Prostate gland (tissue), 2 donors: ENCODE results near the gene TRIM72. TPM values are rescaled to one million over a fixed set of nuclear protein-coding genes. Genes with fewer than 3 reads are reported as not detected.
A peak's percentile ranks its signal among the peaks of the same experiment; 100 is the strongest.
"Not testable (repeated sequence)": the region's sequence is repeated elsewhere in the genome, so short reads cannot be mapped to it uniquely, and the experiment has no call there.

ENCODE experiments used
- DNase-seq: peaks from one replicate; pipeline ENCODE4 v3.0.0-alpha.2; 2019; ENCODE audit warnings: low spot score
- H3K27ac ChIP-seq, 2 donors: fragments of 200-600 bp; sonication (generic); 2 replicates each; pipeline ENCODE4 v1.5.1; 2017 to 2019
- H3K27me3 ChIP-seq: fragments of 200-600 bp; sonication (generic); replicated peaks from 2 replicates; pipeline ENCODE4 v1.5.1; 2019; ENCODE audit not compliant: insufficient read depth
- H3K36me3 ChIP-seq, 2 donors: fragments of 200-600 bp; sonication (generic); 1 replicate in 1 of 2; 2 replicates in 1 of 2; pipeline versions ENCODE4 v1.5.1 to v1.8.1; 2017 to 2019
- H3K4me1 ChIP-seq: fragments of 200-600 bp; sonication (generic); replicated peaks from 2 replicates; pipeline ENCODE4 v1.5.1; 2019
- H3K4me3 ChIP-seq, 2 donors: fragments of 200-600 bp; sonication (generic); 2 replicates each; pipeline ENCODE4 v1.5.1; 2017 to 2019
- H3K9me3 ChIP-seq: fragments of 200-600 bp; sonication (generic); 2 replicates; pipeline ENCODE4 v1.5.1; 2017
- CTCF ChIP-seq, 4 experiments: fragments of 200-600 bp in 2 of 4; fragments of 450-650 bp in 2 of 4; sonication (generic) in 2 of 4; IDR thresholded peaks; 1 replicate in 3 of 4; 2 replicates in 1 of 4; pipeline ENCODE4 v1.5.1; 2016 to 2019; ENCODE audit warnings: antibody characterized with exemption in 4 of 4, mild to moderate bottlenecking in 2 of 4, moderate library complexity in 2 of 4
- POLR2A ChIP-seq: fragments of 450-650 bp; IDR thresholded peaks from one replicate; pipeline ENCODE4 v1.6.1; 2016; ENCODE audit warnings: antibody characterized with exemption, mild to moderate bottlenecking
- POLR2AphosphoS5 ChIP-seq: sonication (generic); formaldehyde crosslinking; IDR thresholded peaks from one replicate; pipeline ENCODE4 v1.6.1; 2017; ENCODE audit warnings: antibody characterized with exemption
- WGBS: methylation state at CpG from one replicate; pipeline ENCODE4 v1.1.5; 2018; 5-methylcytosine and 5-hydroxymethylcytosine counted together
- intact Hi-C: fragments of 100-400 bp; cut with DNase I; formaldehyde crosslinking; loops from one replicate; pipeline ENCODE4 v1.14.2; 2022
- total RNA-seq, 2 donors: library from RNA; depleted of rRNA; stranded (reverse); fragments of >200 nt; gene quantifications; one replicate each; pipeline ENCODE4 v1.1.0, GENCODE V29; 2016

TRIM72 gene
- total RNA-seq: 1 to 10 TPM in 1 of 2 donors, under 1 TPM in 1; 0.23 to 3.9 TPM

- TF ChIP-seq CTCF (IDR thresholded peaks at IDR 0.05): no peak
- no peak for TF ChIP-seq POLR2AphosphoS5
- no peak for TF ChIP-seq POLR2A
- DNase-seq: no peak
- intact Hi-C loops: no loop called here
- H3K4me3 ChIP-seq: peak within 1 kb of the TSS; percentile 28 to 39
- WGBS: 69% methylated on average over 25 of the region's 25 CpGs
- H3K9me3 ChIP-seq: no peaks in the 10 kb centered on the region
- no peaks in the 10 kb centered on the region for H3K27me3 ChIP-seq
- H3K27ac ChIP-seq: no peak within 1 kb of the TSS
- peaks cover 15% of the 10 kb centered on the region for H3K4me1 ChIP-seq
- no peaks in the 10 kb centered on the region for H3K36me3 ChIP-seq
These were observed at the start of gene TRIM72 for GRCh38 chr16:31213877-31214707. TSS of gene TRIM72 (plus strand) at chr16:31214119. CDS start at chr16:31214739, 620 bp downstream.

DNA sequence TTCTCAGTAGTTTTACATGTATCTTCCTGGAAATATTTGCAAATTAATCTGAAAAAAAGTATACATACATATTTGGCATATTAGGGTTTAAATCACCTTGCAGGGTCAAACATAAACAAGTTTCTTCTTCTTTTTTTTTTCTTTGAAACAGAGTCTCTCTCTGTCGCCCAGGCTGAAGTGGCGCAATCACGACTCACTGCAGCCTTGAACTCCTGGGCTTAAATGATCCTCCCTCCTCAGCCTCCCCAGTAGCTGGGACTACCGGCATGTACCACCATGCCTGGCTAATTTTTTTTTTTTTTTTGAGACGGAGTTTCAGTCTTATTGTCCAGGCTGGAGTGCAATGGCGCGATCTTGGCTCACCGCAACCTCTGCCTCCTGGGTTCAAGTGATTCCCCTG, 46.6 kb upstream of the TRIM72 start:
- no peak overlapping the region for H3K4me3 ChIP-seq
- DNase-seq: no peak
- no peaks in the 10 kb centered on the region for H3K36me3 ChIP-seq
- TF ChIP-seq CTCF (IDR thresholded peaks at IDR 0.05) (no peak), POLR2AphosphoS5 (no peak), POLR2A (no peak)
- WGBS: 91% methylated on average over 8 of the region's 8 CpGs
- H3K9me3 ChIP-seq: no peaks in the 10 kb centered on the region
- no peaks in the 10 kb centered on the region for H3K4me1 ChIP-seq
- H3K27me3 ChIP-seq: no peaks in the 10 kb centered on the region
- H3K27ac ChIP-seq: no peak overlapping the region
- intact Hi-C loops: no loop called here

DNA sequence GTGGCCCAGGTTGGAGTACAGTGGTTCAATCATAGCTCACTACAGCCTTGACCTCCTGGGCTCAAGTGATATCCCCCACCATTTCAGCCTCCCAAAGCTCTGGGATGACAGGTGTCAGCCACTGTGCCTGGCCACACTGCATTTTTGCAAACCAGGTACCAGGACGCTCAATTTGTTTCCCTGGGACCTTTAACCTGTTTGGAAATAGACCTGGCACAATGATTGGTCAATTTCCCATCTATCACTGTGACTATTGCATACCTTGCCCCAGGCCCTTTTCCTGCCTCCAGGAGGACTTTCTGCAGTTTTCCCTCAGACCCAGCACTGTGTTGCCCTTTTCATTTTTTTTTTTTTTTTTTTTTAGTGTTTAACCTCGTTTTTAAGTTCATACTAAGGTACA, 45.1 kb upstream of the TRIM72 start:
- no peak overlapping the region for H3K27ac ChIP-seq
- no peaks in the 10 kb centered on the region for H3K36me3 ChIP-seq
- no peaks in the 10 kb centered on the region for H3K4me1 ChIP-seq
- H3K4me3 ChIP-seq: no peak overlapping the region
- 71% methylated on average over 2 of the region's 2 CpGs for WGBS
- no peak for DNase-seq
- intact Hi-C loops: no loop called here
- no peaks in the 10 kb centered on the region for H3K9me3 ChIP-seq
- no peaks in the 10 kb centered on the region for H3K27me3 ChIP-seq
- TF ChIP-seq CTCF (IDR thresholded peaks at IDR 0.05) (no peak), POLR2AphosphoS5 (no peak), POLR2A (no peak)

- H3K4me3 ChIP-seq, H3K27ac ChIP-seq, H3K9me3 ChIP-seq, H3K27me3 ChIP-seq, H3K4me1 ChIP-seq, H3K36me3 ChIP-seq, intact Hi-C loops, DNase-seq: not testable (repeated sequence)
- WGBS: 10% methylated on average over 1 of the region's 2 CpGs
These were observed 43.9 kb upstream of the TRIM72 start for GRCh38 chr16:31170048-31170447.

DNA sequence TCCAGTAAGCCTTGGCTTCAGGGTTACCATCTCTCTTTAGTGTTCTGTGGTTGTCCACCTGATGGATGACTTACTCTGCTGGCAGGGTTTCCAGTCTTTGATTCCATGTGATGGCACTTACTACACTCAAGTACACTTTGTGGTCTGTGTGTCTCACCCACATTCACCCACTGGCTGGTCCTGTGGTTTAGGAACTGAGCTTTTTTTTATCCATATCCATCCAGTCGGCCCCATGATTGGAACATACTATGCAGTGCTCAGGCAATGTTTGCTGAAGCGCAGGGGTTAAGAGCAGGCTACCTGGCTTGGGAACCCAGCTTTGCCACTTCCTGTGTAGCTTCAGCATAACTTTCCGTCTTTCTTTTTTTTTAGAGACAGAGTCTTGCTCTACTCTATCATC, 36.8 kb upstream of the TRIM72 start:
- Histone ChIP-seq H3K27ac (no peak overlapping the region), H3K9me3 (no peaks in the 10 kb centered on the region), H3K36me3 (no peaks in the 10 kb centered on the region), H3K4me1 (peaks cover 6% of the 10 kb centered on the region), H3K27me3 (no peaks in the 10 kb centered on the region), H3K4me3 (no peak overlapping the region)
- WGBS: 68% methylated on average over 3 of the region's 3 CpGs
- TF ChIP-seq POLR2A (no peak), CTCF (IDR thresholded peaks at IDR 0.05) (no peak), POLR2AphosphoS5 (no peak)
- no peak for DNase-seq
- intact Hi-C loops: no loop called here
